GM19043 (cell line): ENCODE measurements around the gene TMED7.
"Not testable (repeated sequence)": the region's sequence is repeated elsewhere in the genome, so short reads cannot be mapped to it uniquely, and the experiment has no call there.

ENCODE experiments used
- ATAC-seq: cut with Tn5 transposase; IDR thresholded peaks from one replicate; pipeline ENCODE4 v1.9.1; 2021; ENCODE audit warnings: low read depth; ENCODE audit not compliant: unreplicated experiment

The TMED7 gene

DNA sequence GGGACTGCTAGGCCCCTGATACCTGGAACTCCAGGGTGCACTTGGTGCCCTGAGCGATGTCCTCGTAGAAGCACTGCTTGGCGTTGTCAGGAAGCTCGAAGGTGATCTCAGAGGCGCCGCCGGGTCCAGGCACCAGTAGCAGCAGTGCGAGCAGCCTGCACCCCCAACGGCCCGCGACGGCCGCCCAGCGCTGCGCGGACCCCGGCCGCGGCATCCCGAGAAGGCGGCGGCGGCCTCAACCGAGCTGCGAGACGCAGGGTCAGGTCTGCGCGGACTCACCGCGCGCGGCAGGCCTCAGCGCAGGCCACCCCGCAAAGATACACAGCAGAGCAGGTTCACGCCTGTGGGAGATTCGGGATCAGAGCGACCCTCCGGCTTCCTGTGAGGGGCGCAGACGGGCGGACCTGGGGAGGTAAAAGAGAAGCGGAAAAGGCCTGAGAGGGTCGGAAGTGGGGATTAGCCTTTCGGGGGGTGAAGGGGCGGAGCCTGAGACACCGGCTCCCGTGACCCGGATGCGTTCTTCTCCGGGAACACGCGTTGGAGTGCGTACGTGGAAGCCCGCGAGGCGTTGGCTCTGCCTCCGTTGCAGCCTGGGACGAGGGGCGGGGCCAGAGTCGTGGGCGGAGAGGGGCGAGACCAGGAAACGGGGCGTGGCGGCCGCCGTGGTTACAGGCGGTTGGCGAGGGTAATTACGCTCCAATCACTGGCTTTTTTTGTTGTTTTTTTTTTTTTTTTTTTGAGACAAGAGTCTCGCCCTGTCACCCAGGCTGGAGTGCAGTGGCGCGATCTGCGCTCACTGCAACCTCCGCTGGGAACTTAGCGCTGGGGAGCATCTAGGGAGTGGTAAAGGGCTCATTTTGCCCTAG is at the start of gene TMED7:
Gene TMED7 (minus strand): TSS at position 458 of the 866 bp plus-strand sequence. CDS start 244 bp downstream, at position 214.
- peak; percentile 89 for ATAC-seq

- ATAC-seq: not testable (repeated sequence)
Observed at GRCh38 chr5:115674782-115675181, 48.9 kb upstream of the TMED7 start.

GRCh38 chr5:115673596-115673995 is 47.8 kb upstream of the TMED7 start:
- ATAC-seq: no peak

GRCh38 chr5:115671939-115672338 is 46.1 kb upstream of the TMED7 start:
- no peak for ATAC-seq

- ATAC-seq: no peak
Observed at GRCh38 chr5:115666023-115666422, 40.2 kb upstream of the TMED7 start.

DNA sequence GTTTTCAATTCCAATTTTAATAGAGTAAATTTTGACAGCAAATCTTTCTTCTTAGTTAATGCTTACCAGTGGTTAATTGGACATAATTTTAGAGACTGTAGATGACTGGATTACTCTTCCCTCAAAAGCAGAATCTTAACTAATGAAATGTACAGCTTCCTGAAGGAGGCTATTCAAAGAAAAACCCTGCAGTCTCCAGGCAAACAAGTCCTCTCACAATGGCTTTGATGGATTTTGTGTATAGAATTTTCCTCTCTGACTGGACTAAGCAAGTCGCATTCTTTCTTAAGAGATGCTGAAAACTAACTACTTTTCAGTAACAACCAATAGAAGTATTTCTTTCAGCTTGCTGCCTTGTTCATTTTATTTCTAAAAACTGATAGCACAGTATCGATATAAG is 35.7 kb upstream of the TMED7 start:
- no peak for ATAC-seq

DNA sequence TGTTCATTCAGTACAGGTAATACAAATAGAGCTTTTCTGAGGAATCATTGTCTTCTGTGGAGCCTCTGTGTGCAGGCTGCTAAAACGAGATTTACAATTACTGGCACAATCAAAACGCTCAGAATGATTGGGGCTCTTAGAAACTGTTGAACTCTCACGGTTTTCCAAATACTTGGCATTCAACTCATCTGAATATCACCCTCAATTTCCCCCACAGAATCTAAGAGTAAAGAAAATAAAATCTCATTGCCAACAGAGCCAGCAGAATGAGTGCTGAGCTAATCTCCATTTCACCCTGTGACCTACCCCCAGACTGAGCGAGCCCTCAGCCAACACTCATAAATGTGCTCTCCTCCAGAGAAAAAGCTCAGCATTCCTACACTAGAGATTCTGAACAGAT is 35.3 kb upstream of the TMED7 start:
- ATAC-seq: no peak

GRCh38 chr5:115657881-115658233 is 32.0 kb upstream of the TMED7 start:
- ATAC-seq: no peak

GRCh38 chr5:115657125-115657880 is 31.5 kb upstream of the TMED7 start:
- ATAC-seq: no peak

DNA sequence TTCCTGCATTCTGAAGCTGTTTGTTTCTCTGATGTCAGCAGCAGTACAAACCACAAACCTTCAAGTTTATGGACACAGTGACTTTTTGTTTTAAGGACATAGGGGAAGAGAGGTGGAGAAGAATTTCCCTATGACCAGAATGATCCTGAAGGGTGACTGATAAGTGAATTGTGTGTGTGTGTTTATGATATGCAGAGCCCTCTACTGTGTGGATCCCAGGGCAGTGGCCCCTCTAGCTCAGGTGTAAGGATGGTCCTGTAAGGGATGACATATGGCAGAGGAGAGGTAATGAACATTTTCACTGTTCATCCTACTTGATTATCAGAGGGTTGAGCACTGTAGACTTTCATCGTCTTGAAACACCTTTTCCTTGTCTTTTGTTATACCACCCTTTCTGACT is 30.6 kb upstream of the TMED7 start:
- ATAC-seq: no peak

DNA sequence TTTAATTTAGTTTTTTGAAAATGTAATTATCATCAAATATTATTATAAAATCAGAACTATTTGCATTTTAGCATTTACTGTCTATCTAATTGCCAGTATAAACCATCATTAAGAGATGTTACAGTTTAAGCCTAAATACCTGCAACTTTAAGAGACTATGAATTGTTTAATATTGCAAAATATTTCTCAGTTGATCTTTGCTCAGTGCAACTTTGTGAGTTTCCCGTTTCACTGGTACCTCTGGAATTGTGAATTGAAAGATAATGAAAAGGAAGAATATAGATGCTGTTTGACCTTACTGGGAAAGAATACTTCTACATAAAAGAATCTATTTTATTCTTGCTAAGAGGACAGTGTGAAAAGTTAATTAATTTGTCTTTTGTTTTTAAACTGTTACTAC is 30.2 kb upstream of the TMED7 start:
- ATAC-seq: no peak

DNA sequence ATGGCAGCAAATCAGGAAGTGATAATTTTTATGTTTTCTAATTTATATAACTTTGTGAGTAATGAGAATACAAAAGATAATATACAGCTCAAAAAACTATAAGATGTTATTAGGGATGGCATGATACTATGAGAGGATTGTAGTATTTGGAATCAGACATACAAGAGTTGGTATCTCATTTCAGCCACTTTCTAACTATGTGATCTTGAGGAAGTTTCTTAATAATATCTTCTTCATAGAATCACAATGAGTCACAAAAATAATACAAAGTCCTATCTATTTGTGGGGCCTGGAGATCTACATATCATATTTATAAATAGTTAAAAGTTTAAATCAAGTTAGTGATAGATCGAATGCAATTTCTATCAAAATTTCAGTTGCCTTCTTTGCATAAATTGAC is 23.7 kb upstream of the TMED7 start:
- ATAC-seq: no peak

GRCh38 chr5:115648056-115648455 is 22.2 kb upstream of the TMED7 start:
- no peak for ATAC-seq

- not testable (repeated sequence) for ATAC-seq
Observed at GRCh38 chr5:115645386-115645785, 19.6 kb upstream of the TMED7 start.

- no peak for ATAC-seq
Observed at GRCh38 chr5:115644046-115644445, 18.2 kb upstream of the TMED7 start.

DNA sequence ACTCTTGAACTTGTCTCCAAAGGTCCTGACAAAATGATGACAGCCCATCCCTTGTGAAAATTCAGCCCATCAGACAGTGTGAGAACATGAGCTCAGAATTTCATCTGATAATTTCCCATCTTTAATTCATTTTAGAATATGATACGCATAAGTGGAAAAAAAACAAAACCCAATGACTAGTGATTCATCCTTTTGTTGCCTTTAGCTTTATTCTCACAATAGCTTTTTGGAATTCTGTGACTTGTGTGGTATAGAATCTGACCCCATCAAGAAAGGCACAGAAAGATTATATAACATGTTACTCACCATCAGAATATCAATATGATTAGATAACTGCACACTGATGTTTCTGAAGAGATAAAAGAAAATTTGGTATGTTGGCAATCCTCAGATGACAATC is 16.1 kb upstream of the TMED7 start:
- no peak for ATAC-seq

- ATAC-seq: no peak
Observed at GRCh38 chr5:115640274-115640673, 14.4 kb upstream of the TMED7 start.

DNA sequence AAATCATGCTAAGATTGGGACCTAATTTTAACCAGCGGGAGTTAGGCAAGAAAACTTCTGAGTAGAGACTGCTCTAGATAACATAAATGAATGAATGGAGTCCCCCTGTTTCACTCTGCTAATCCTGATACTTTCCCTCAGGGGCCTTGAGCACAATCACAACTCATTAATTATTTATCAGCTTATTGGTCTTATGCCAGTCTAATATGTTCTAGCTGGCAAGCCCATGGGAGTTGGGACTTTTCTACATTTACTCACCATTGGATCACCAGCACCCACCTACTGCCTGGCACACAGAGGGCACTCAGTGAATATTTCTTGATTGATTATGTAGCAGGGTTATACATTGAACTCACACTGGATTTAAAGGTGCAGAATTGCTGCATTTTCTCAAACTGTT is 13.5 kb upstream of the TMED7 start:
- ATAC-seq: no peak

- ATAC-seq: no peak
Observed at GRCh38 chr5:115637507-115637906, 11.7 kb upstream of the TMED7 start.

DNA sequence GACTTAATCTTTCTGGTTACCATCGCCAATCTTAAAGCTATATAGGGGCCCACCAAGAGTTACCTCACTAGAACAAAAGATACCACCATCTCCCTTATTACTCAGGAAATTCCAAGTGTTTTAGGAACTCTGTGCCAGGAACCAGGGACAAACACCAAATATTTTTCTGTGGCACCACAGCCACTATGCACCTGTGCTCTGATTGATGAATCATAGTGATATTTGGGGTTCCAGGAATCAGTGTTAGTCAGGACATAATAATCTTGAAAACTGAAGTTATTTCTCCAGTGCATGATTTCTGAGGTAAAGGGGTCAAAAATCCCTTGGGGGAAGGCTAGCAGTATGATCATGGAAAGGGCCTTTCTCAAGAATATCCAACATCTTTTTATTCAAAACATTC is 10.2 kb upstream of the TMED7 start:
- no peak for ATAC-seq

DNA sequence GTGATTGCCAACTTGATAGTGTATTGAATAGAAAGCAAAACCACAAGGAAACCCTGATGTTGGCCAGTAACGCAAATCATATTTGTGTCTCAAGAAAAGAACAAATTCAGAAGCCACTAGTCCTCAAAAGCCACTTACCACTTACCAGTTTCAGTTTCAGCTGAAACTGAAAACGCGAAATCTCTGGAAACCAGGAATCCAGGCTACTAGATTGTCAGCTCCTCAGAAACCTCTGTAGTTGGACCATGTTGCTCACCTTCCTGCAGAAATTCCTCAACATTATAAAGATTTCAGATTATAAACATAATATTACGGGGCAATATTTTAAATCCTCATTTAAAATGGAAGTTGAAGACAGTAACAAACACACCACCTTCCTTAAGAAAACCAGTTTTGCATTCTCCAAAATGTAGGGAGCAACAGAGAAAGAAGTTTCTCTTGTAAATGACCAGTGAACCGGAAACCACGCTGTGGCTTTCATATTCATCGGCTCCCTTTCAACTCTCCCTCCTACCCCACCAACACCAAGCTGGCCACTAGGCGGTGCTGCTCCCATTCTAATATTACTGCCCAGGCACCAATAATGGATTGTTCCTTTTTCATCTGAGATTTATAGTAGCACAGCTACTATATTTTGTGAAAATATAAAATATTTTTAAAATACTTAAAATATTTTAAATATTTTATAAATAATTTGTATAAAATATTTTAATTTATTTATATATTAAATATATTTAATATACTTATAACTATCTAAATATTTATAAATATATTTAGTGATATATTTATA is 8.7 kb upstream of the TMED7 start:
- ATAC-seq: peak; percentile 64
